LHCN-M2 (cell line): ENCODE data around the gene OR2M7. TPM values are rescaled to one million over a fixed set of nuclear protein-coding genes. Genes with fewer than 3 reads are reported as not detected.
"Not testable (repeated sequence)": the region's sequence is repeated elsewhere in the genome, so short reads cannot be mapped to it uniquely, and the experiment has no call there.

Source experiments
- DNase-seq: peaks from one replicate; pipeline ENCODE4 v3.0.0-alpha.2; 2012; ENCODE audit warnings: low read depth
- polyA plus RNA-seq: library from polyadenylated mRNA; unstranded; fragments of >200 nt; gene quantifications from one replicate; pipeline ENCODE4 v1.2.1, GENCODE V29; 2012; ENCODE audit warnings: missing spikeins
- total RNA-seq: library from RNA; depleted of rRNA; stranded (reverse); fragments of >200 nt; gene quantifications from 2 replicates; pipeline ENCODE4 v1.2.3, GENCODE V29; 2014; rRNA removed

OR2M7 gene
- total RNA-seq = not detected in 2 replicates
- polyA plus RNA-seq = not detected

GRCh38 chr1:248324468-248324867, at the start of gene OR2M7:
Gene OR2M7, minus strand, starts transcription at chr1:248324568. Its CDS starts 0 bp downstream, at chr1:248324568.
- no peak for DNase-seq

GRCh38 chr1:248373761-248374160, 49.4 kb upstream of the OR2M7 start:
- no peak for DNase-seq

- DNase-seq = no peak
Observed at GRCh38 chr1:248372394-248372793, 48.0 kb upstream of the OR2M7 start.

GRCh38 chr1:248366609-248367008, 42.2 kb upstream of the OR2M7 start:
- no peak for DNase-seq

GRCh38 chr1:248361121-248361715, 36.9 kb upstream of the OR2M7 start, which contains the start of gene OR2T4:
Gene OR2T4, plus strand, starts transcription at chr1:248361665. Its CDS starts 0 bp downstream, at chr1:248361665.
- DNase-seq = no peak

GRCh38 chr1:248359415-248359814, 35.0 kb upstream of the OR2M7 start:
- DNase-seq = no peak

GRCh38 chr1:248348475-248348874, 24.1 kb upstream of the OR2M7 start, which contains the start of gene OR14C36:
Gene OR14C36, plus strand, starts transcription at chr1:248348775. Its CDS starts 0 bp downstream, at chr1:248348775.
- no peak for DNase-seq

- no peak for DNase-seq
Observed at GRCh38 chr1:248343451-248343850, 19.1 kb upstream of the OR2M7 start.

GRCh38 chr1:248316796-248317195, 7.6 kb downstream of the OR2M7 start:
- no peak for DNase-seq

GRCh38 chr1:248306740-248307139, 17.6 kb downstream of the OR2M7 start:
- DNase-seq = not testable (repeated sequence)

GRCh38 chr1:248306103-248306502, 18.3 kb downstream of the OR2M7 start:
- no peak for DNase-seq

- DNase-seq = not testable (repeated sequence)
Observed at GRCh38 chr1:248305672-248306071, 18.7 kb downstream of the OR2M7 start.

- no peak for DNase-seq
Observed at GRCh38 chr1:248303324-248303723, 21.0 kb downstream of the OR2M7 start, which contains the start of gene OR2T12. Gene OR2T12, minus strand, starts transcription at chr1:248303424. Its CDS starts 7,846 bp downstream, at chr1:248295578.

GRCh38 chr1:248288391-248288790, 36.0 kb downstream of the OR2M7 start:
- no peak for DNase-seq

GRCh38 chr1:248277876-248278275, 46.5 kb downstream of the OR2M7 start, which contains the start of gene OR2T33:
Gene OR2T33, minus strand, starts transcription at chr1:248277976. Its CDS starts 4,162 bp downstream, at chr1:248273814.
- DNase-seq = no peak

Other genes starting within 250 kb of the OR2M7 start
- not detected in 2 replicates for gene OR2L13, start 229.4 kb downstream of the OR2M7 start, total RNA-seq
- gene OR2M5, start 179.4 kb downstream of the OR2M7 start, total RNA-seq = not detected in 2 replicates
- not detected in 2 replicates for gene OR2M2, start 149.7 kb downstream of the OR2M7 start, total RNA-seq
- gene OR2M3, start 127.3 kb downstream of the OR2M7 start, total RNA-seq = not detected in 2 replicates
- gene OR2M4, start 93.2 kb downstream of the OR2M7 start, total RNA-seq = not detected in 2 replicates
- not detected in 2 replicates for gene OR2T33, start 46.6 kb downstream of the OR2M7 start, total RNA-seq
- not detected in 2 replicates for gene OR2T12, start 21.1 kb downstream of the OR2M7 start, total RNA-seq
- not detected in 2 replicates for gene OR14C36, start 24.2 kb upstream of the OR2M7 start, total RNA-seq
- gene OR2T4, start 37.1 kb upstream of the OR2M7 start, total RNA-seq = not detected in 2 replicates
- gene OR2T6, start 51.2 kb upstream of the OR2M7 start, total RNA-seq = not detected in 2 replicates
- not detected in 2 replicates for gene OR2T1, start 78.5 kb upstream of the OR2M7 start, total RNA-seq
- gene OR2T2, start 121.1 kb upstream of the OR2M7 start, total RNA-seq = not detected in 2 replicates
- not detected in 2 replicates for gene OR2T3, start 148.8 kb upstream of the OR2M7 start, total RNA-seq
- not detected in 2 replicates for gene OR2T5, start 164.0 kb upstream of the OR2M7 start, total RNA-seq
- gene OR2G6, start 183.5 kb upstream of the OR2M7 start, total RNA-seq = not detected in 2 replicates
- not detected in 2 replicates for gene OR2T29, start 238.2 kb upstream of the OR2M7 start, total RNA-seq